B cell (primary cell): ENCODE measurements around the gene TANC2.

ENCODE experiments used
- EZH2 ChIP-seq: IDR thresholded peaks from 2 replicates; pipeline ENCODE4 v1.6.1; 2012; ENCODE audit warnings: borderline replicate concordance, low read depth, mild to moderate bottlenecking, moderate library complexity, low read length; ENCODE audit not compliant: insufficient read depth, poor library complexity, severe bottlenecking
- TF ChIP-seq, protein P1 (sequence below): fragments of 200-600 bp; IDR thresholded peaks from one replicate; pipeline ENCODE4 v1.8.0; 2022; ENCODE audit warnings: antibody characterized with exemption, mild to moderate bottlenecking

DNA sequence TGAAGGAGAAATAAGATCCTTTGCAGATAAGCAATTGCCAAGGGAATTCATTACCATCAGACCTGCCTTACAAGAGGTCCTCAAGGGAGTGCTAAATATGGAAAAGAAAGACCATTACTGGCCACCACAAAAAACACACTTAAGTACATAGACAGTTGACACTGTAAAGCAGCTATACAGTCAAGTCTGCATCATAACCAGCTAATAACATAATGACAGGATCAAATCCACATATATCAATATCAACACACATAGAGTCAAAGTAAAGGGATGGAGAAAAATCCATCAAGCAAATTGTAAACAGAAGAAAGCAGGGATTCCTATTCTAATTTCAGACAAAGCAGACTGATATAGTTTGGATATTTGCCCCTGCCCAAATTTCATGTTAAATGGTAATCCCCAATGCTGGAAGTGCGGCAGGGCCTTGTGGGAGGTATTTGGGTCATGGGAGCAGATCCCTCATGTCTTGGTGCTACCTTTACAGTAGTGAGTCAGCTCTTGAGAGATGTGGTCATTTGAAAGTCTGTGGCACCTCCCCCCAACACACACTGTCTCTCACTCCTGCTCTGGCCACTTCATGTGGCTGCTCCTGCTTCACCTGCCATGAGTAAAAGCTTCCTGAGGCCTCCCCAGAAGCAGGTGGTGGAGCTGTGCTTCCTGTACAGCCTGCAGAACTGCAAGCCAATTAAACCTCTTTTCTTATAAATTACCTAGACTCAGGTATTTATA lies 32.8 kb downstream of the TANC2 start:
- TF ChIP-seq, protein P1, sequence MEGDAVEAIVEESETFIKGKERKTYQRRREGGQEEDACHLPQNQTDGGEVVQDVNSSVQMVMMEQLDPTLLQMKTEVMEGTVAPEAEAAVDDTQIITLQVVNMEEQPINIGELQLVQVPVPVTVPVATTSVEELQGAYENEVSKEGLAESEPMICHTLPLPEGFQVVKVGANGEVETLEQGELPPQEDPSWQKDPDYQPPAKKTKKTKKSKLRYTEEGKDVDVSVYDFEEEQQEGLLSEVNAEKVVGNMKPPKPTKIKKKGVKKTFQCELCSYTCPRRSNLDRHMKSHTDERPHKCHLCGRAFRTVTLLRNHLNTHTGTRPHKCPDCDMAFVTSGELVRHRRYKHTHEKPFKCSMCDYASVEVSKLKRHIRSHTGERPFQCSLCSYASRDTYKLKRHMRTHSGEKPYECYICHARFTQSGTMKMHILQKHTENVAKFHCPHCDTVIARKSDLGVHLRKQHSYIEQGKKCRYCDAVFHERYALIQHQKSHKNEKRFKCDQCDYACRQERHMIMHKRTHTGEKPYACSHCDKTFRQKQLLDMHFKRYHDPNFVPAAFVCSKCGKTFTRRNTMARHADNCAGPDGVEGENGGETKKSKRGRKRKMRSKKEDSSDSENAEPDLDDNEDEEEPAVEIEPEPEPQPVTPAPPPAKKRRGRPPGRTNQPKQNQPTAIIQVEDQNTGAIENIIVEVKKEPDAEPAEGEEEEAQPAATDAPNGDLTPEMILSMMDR: no peak
- no peak for TF ChIP-seq EZH2
